ENCODE results near the gene FDXR.

FDXR gene

GRCh38 chr17:74855323-74855722 is 17.5 kb downstream of the FDXR start:
- no peak for DNase-seq

- DNase-seq = no peak
Observed at GRCh38 chr17:74854792-74855191, 18.0 kb downstream of the FDXR start.

GRCh38 chr17:74853669-74854068 is 19.1 kb downstream of the FDXR start:
- no peak for DNase-seq

GRCh38 chr17:74853048-74853397 is 19.8 kb downstream of the FDXR start:
- no peak for DNase-seq

- peak; percentile 41 for DNase-seq
Observed at GRCh38 chr17:74852237-74853047, 20.4 kb downstream of the FDXR start.

- no peak for DNase-seq
Observed at GRCh38 chr17:74851612-74852236, 21.1 kb downstream of the FDXR start.

- no peak for DNase-seq
Observed at GRCh38 chr17:74850914-74851313, 21.9 kb downstream of the FDXR start.

- DNase-seq = no peak
Observed at GRCh38 chr17:74850310-74850709, 22.5 kb downstream of the FDXR start.

- no peak for DNase-seq
Observed at GRCh38 chr17:74848656-74849399, 24.0 kb downstream of the FDXR start.

- DNase-seq = no peak
Observed at GRCh38 chr17:74846621-74847020, 26.2 kb downstream of the FDXR start.

- no peak for DNase-seq
Observed at GRCh38 chr17:74843352-74843627, 29.5 kb downstream of the FDXR start.

GRCh38 chr17:74842599-74843351 is 30.0 kb downstream of the FDXR start:
- DNase-seq = no peak

- DNase-seq = no peak
Observed at GRCh38 chr17:74842146-74842598, 30.6 kb downstream of the FDXR start.

GRCh38 chr17:74840989-74841666 is 31.7 kb downstream of the FDXR start:
- no peak for DNase-seq

GRCh38 chr17:74839990-74840852 is 32.6 kb downstream of the FDXR start:
- no peak for DNase-seq

- no peak for DNase-seq
Observed at GRCh38 chr17:74838274-74838673, 34.5 kb downstream of the FDXR start.

- DNase-seq = no peak
Observed at GRCh38 chr17:74836691-74837467, 35.9 kb downstream of the FDXR start.

- DNase-seq = no peak
Observed at GRCh38 chr17:74836191-74836590, 36.6 kb downstream of the FDXR start.

GRCh38 chr17:74833501-74834377 is 39.1 kb downstream of the FDXR start:
- DNase-seq = no peak

- DNase-seq = no peak
Observed at GRCh38 chr17:74832421-74832820, 40.4 kb downstream of the FDXR start.
